GM21786 (cell line): Measurements from ENCODE around the gene ASTN2.

Experiments used
- ATAC-seq: cut with Tn5 transposase; IDR thresholded peaks from one replicate; pipeline ENCODE4 v1.9.1; 2021; ENCODE audit not compliant: unreplicated experiment

ASTN2 gene

GRCh38 chr9:117306032-117306431, 108.8 kb downstream of the ASTN2 start:
- ATAC-seq = no peak

GRCh38 chr9:117305454-117305853, 109.4 kb downstream of the ASTN2 start:
- no peak for ATAC-seq

- ATAC-seq = no peak
These were observed 110.3 kb downstream of the ASTN2 start for GRCh38 chr9:117304549-117304948.

GRCh38 chr9:117303643-117304230, 111.1 kb downstream of the ASTN2 start:
- no peak for ATAC-seq

DNA sequence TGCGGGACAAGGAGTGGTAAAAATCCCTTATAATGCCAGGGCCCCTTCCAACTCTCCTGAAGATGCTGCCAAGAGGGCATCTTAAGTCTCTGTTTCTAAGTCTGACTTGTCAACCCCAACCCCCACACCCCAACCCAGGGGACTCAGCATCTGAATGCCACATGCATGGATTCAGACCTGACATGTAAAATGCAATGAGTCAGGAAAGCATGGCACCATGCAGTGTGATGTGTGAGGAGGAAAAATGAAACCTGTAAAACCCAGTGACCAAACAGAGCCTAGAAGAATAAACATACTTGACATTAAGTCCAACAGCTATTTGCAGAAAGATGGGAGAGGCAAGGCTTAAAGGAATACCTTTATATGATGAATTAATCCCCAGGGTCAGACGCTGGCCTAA, 112.4 kb downstream of the ASTN2 start:
- no peak for ATAC-seq

DNA sequence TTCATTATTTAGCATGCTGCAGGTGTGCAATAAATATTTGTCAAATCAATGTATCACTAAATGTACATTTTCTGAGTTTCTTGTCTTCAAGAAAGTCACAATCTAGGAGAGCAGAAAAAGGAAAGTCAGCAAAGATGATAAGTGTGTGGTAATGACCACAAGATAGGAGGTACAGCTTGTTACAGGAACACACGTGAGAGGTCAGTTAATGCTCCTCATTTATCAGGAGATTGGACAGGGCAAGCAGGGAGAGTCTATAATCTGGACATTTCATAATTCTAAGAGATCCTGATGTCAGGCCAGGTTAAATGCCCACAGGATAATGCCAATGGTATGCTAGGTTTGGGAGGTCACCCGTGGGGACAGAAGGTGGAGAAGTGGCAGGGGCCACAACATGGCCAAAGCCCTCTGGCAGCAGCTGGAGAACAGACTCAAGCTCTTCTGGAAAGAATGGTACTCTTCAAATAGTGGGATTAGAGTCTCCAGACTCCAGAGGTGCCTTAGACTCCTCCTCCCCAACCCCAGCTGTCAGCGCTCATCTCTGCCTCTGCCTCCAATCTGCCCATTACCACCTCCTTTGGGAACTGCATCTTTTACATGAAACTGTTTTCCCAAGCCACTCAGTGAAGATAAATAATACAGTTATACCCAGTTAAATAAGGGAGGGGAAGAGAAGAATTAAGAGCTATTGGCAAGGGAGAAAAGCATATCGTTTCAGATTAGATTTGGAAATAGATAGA, 114.3 kb downstream of the ASTN2 start:
- no peak for ATAC-seq

DNA sequence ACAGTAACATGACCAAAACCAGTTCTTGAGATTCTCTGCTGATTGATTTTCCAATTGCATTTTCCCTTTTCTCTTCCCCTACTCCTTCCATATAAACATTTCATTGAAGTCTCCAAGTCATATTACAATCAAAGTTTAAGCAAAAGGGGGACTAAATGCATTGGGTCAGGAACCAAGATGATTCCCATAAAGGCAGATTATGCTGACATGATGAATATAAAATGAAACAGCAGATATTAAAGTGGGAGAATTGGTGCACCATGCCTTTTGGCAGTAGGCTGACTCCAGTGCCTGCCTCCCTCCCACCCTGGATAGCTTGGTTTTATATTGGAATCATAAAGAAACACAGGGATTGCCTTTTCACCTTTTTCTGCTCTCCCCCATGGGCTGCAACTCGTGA, 118.4 kb downstream of the ASTN2 start:
- no peak for ATAC-seq

DNA sequence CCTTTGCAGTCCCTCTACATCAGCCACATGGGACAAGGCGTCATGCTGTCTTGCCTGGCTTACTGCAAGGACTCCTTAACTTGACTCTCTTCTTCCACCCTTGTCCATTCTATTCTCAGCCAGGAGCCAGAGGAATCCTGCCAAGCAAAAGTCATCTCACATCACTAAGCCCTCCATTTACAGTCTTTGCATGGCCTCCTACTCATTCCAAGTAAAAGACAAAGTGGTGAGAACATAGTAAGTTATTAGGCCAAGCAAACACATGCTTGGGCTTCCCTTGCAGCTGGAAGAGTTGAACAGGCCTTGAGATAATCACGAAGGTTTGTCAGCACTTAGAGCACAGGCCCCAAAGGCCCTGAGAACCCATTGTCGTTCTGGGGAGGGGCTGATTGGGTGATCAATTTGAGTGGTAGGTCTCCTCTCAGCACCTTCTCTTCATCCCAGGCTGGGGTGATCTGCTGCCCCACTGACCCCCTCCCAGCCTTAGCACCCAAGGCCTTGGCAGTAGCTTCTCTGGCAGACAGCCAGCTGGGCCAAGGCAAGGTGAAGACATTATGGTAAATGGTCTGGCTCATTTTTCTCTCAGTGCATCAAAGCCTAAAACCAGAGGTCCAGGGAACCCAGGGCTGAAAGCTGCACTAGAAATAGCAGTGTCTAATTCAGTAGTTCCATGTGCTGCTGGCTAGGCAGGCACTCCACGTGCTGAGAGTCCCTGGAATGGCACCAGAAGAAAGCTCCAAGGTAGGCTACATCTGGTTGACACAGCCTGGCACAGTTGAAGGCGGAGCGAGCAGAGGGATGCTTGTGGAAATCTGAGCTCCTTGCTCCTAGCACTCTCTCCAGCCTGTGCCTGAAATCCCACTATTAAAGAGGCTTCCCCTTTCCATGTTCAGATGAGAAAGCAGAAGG, 121.4 kb downstream of the ASTN2 start:
- ATAC-seq = no peak

DNA sequence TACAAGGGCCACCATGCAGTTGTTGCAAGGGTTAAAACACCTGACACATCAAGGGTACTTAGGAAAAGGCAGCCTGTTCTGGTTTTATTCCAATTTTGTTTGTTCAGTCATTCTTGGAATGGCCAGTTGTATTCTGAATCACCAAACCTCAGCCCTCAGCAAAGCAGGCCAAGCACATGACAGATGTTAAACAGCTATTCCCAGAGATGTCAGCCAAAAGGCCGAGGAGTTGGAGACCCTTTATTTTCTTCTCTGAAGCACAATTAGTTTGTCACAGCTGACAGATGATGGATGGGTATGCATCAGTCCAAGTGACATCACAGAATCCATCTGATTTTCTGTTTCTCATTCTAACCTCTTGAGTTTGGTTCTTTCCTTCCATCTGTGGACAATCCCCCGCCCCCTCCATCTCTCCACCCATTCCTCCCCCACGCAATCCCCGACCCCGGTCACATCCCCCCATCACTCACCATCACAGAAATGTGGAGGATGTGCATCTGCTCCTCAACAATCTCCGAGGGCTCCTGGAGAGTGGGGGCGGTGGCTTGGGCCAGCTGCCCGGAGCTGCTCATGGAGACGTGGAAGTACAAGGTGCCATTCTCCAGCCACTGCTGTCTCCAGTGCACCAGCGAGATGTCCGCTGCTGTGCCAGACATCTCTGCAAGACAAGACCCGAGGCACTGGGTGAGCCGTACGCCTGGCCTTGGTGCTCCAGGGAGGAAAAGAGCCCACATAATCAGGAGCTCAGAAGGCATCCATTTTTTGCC, 123.8 kb downstream of the ASTN2 start:
- no peak for ATAC-seq

DNA sequence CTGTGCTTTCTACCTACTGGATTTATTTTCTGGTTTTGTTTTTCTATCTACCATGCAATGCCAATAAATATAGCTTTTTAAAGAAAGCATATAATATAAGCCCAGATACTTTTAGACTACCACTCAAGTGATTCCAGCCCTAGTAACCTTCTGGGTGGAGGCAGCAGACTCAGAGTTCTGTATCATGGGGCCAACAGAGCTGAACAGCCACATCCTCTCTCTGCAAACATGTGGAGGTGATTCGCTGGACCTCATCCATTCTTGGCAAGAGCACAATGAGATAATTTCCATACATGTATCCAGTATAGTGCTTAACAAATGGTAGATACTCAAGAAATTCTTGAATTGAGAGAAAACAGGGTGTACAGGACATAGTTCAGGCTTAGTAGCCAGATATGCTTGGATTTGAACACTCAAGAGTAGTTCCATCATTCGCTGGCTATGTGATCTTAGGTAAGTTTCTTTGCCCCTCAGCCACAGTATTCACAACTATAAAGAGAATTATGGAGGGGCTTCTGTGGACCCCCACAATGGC, 124.5 kb downstream of the ASTN2 start:
- ATAC-seq = no peak

- ATAC-seq = no peak
These were observed 128.6 kb downstream of the ASTN2 start for GRCh38 chr9:117286245-117286644.

DNA sequence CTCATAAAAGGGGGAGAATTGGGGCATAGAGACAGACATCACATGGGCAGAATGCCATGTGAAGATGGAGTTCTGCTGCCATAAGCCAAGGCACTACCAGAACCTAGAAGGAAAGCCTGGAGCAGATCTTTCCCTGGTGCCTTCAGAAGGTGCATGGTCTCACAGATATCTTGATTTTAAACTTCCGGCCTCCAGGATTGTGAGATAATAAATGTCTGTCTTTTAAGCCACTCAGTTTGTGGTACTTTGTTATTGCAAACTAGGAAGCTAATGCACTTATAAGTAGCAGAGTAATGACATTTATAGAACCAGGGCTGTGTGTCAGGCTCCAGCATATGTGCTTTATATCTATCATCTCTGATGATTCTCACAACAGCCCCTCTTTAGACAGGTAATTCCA, 130.4 kb downstream of the ASTN2 start:
- no peak for ATAC-seq

DNA sequence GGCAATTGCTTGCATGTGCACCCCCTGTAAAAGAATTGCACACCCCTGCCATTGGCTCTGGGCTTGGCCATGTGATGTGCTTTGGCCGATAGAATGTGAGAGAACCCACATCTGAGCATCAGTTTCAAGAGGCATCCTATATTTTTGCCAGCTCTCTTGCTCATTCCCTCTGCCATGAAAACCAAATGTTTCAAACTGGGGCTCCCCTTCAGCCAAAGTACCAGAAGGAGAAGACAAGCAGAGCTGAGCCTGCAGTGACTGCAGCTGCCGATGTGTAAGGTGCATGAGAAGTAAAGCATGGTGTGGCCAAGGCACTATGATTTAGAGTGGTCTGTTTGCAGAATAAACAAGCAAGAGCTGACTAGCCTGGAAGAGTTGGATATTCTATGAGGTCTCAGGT, 132.3 kb downstream of the ASTN2 start:
- no peak for ATAC-seq

DNA sequence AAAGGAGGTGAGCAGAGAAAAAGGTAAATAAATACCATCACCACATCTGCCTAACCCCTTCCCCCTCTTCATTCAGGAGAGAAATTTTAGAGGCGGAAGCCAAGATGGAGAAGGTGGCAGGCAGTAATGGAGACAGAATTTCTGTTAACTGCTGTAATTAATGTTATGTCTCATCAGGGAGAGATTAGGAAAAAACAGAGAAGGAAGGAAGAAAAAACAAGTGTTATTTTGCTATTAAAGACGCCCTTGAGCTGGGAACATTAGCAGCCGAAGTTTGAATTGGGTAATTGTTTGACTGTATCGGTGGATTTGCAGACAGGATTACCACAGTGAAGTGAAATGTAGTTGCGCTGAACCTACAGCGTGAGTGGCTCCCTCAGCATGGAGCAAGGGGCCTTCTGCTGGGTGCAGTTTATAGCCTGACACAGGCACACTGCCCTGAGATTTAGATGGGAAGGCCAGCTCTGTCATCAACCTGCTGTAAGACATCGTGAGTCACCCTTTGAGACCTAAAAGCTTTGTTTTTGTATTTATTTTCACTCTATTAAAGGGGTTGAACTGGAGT, 136.3 kb downstream of the ASTN2 start:
- no peak for ATAC-seq

GRCh38 chr9:117278020-117278419, 136.8 kb downstream of the ASTN2 start:
- no peak for ATAC-seq

GRCh38 chr9:117276444-117276843, 138.4 kb downstream of the ASTN2 start:
- no peak for ATAC-seq

- ATAC-seq = no peak
These were observed 141.2 kb downstream of the ASTN2 start for GRCh38 chr9:117273612-117274011.

DNA sequence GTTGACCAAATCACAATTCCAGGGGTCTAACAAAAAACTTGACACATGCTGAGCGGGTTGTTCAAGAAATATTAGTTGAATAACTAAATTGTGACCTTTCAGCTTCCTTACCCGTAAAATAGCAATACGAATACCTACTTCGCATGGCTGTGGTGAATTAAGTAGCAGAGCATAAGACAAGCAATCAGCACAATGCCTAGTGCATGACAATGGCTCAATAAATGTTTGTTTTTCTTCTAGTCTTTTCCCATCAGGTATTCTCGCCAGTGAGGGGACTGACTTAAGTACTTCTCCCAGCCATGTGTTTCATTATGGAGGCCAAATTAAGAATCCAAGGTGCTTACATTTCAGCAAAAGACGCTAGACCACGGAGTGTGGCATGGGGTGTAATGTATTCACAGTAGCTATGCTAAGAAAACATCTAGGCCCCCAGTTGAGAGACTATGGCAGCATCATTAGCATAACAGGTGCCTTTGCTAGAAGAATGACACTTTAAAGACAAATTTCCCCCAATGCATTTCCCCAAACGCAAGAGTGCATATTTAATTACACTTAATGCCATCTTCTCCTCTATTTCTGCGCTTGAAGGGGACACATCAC, 145.9 kb downstream of the ASTN2 start:
- no peak for ATAC-seq

- no peak for ATAC-seq
These were observed 147.9 kb downstream of the ASTN2 start for GRCh38 chr9:117266855-117267497.

- ATAC-seq = no peak
These were observed 149.6 kb downstream of the ASTN2 start for GRCh38 chr9:117265253-117265652.
